GM04503 (cell line): ENCODE data around the gene ACLY.
A peak's percentile ranks its signal among the peaks of the same experiment; 100 is the strongest.

Experiments
- DNase-seq: peaks from one replicate; pipeline ENCODE4 v3.0.0-alpha.2; 2012; ENCODE audit warnings: low read depth

The ACLY gene

GRCh38 chr17:41918314-41919164, at the start of gene ACLY:
Gene ACLY (minus strand): TSS chr17:41918951. CDS start chr17:41913873, 5,078 bp downstream.
- DNase-seq = peak; percentile 78

GRCh38 chr17:41967921-41968578, 49.3 kb upstream of the ACLY start:
- DNase-seq = no peak

GRCh38 chr17:41967141-41967920, 48.6 kb upstream of the ACLY start:
- no peak for DNase-seq

- peak; percentile 48 for DNase-seq
These were observed 47.9 kb upstream of the ACLY start, which contains the start of gene CNP for GRCh38 chr17:41966463-41967140. Gene CNP (plus strand): TSS chr17:41966795. CDS start chr17:41966885, 90 bp downstream.

DNA sequence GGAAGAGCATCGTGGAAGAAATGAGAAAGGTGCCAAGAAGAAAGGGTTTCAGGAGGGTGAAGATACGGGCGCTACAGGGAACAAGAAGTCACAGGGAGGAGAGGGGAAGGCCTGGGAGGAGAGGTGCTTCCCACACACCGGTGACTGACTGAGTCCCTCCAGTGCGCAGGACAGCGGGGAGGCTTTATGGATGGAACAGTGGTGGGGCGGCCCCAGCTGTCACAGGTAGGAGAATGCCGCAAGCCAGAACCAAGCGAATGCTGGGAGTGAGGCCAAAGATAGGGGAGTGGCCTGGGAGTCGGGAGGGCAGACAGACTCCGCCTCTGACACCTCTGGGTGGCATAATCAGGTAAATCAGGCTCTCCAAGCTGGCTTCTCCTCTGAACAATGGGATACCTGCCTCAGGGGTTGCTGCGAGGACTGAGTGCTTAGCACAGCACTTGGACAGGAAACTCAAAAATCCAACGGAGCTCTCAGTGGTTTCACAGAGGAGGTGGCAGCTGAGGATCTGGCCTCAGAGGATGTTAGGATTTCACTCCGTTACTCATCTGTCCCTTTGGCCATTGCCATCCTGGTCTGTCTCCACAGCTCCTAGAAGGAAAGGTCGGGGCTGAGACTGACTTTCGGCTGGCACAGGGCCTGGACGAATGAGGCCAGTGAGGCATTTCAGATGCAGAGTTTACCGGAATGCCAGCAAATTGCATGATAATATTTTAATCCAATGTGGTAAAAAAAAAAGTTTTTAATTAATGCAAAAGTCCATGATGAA, 47.1 kb upstream of the ACLY start:
- no peak for DNase-seq

- no peak for DNase-seq
These were observed 44.1 kb upstream of the ACLY start for GRCh38 chr17:41962768-41963434.

GRCh38 chr17:41962111-41962510, 43.4 kb upstream of the ACLY start:
- no peak for DNase-seq

GRCh38 chr17:41959336-41960095, 40.8 kb upstream of the ACLY start:
- DNase-seq = no peak

DNA sequence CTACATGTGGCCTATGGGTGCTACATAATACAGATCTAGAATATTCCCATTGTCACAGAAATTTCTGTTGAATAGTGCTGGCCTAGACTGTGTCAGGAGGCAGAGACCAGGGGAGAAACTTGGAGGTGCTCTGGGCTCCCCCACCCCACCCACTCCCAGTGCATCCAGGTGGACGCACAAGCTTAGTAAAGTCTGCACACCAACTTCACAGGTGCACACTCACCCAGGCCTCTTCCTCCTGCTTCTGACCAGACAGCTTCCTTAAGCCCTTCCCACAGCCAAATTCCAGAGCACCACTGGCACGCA, 40.2 kb upstream of the ACLY start:
- no peak for DNase-seq

GRCh38 chr17:41957869-41958439, 39.2 kb upstream of the ACLY start:
- no peak for DNase-seq

DNA sequence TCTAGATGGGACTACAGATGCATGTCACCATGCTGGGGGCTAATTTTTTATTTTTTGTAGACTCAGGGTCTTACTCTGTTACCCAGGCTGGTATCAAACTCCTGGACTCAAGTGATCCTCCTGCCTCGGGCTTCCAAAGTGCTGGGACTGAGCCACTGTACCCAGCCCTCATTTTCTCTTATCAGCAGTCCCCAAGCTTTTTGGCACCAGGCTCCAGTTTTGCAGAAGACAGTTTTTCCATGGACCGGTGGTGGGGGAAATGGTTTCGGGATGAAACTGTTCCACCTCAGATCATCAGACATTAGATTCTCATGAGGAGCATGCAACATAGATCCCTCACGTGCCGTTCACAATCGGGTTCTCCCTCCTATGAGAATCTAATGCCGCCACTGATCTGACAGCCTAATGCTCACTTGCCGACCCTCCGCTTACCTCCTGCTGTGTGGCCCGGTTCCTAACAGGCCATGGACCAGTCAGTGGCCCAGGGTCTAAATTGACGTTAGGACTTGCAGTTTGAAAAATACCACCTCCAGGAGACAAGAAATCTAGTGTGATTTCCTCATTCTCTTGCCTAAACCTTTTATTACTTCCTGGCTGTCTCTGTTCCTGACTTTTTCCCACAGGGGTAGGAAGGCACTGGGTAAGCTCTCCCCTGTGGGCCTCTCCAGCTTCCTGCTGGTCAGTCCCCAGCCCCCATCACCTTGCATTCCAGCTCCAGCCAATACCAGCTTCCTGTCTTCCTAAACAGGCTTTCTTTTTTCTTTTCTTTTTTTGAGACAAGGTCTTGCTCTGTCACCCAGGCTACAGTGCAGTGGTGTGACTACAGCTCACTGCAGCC, 38.5 kb upstream of the ACLY start:
- DNase-seq = no peak

GRCh38 chr17:41956522-41956921, 37.8 kb upstream of the ACLY start:
- DNase-seq = no peak

GRCh38 chr17:41948762-41949460, 30.2 kb upstream of the ACLY start:
- no peak for DNase-seq

GRCh38 chr17:41944943-41945342, 26.2 kb upstream of the ACLY start:
- no peak for DNase-seq

DNA sequence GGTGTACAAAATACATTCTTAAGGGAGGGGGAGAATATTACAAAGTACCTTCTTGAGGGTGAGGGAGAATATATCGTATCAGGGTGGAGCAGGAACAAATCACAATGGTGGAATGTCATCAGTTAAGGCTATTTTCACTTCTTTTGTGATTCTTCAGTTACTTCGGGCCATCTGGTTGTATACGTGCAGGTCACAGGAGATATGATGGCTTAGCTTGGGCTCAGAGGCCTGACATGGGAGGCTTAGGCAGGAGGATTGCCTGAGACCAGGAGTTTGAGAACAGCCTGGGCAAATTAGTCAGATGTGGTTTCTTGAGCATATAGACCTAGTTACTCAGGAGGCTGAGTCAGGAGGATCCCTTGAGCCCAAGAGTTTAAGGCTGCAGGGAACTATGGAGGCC, 24.7 kb upstream of the ACLY start:
- no peak for DNase-seq

DNA sequence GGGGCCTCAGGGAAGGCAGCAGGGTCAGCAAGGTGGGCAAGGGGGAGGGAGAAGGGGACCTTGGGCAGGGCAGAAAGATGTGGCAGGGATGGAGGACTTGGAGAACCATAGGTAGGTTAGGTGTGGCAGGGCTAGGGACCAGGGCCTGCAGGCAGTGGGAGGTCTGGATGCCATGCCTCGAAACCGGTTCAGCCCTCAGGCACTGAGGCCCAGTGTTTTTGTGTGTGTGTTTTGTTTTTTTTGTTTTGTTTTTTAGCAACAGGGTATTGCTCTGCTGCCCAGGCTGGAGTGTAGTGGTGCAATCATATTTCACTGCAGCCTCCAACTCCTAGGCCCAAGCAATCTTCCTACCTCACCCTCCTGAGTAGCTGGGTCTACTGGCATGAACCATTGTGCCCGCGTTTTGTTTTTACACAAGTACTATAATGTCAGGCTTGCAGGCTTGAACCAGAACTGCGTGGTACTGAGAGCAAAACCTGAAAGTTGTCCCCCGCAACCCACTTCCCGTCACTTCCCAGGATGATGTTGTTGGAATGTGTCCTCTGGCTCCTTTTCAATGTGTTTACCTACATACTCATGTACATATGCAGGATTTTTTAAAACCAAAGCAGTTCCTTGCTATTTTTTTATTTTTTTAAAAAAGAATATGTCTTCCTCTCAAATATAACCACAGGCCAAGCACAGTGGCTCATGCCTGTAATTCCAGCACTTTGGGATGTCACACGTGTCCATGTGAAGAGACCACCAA, 24.0 kb upstream of the ACLY start:
- no peak for DNase-seq

- DNase-seq = no peak
These were observed 22.4 kb upstream of the ACLY start for GRCh38 chr17:41941168-41941567.
